Mammary epithelial cell (primary cell): ENCODE measurements around the gene SLC6A11.

Experiments used
- CTCF ChIP-seq, 2 donors: IDR thresholded peaks in 1 of 2; conservative IDR thresholded peaks in 1 of 2; 2 replicates each; pipeline ENCODE4 v1.5.1; 2011 to 2012; ENCODE audit warnings: inconsistent platforms in 2 of 2, low read length in 2 of 2, mild to moderate bottlenecking in 2 of 2, control low read depth in 1 of 2, low read depth in 1 of 2; ENCODE audit not compliant: insufficient read depth in 1 of 2; ENCODE audit errors: extremely low read depth in 1 of 2
- EZH2 ChIP-seq: IDR thresholded peaks from 2 replicates; pipeline ENCODE4 v1.6.1; 2012; ENCODE audit warnings: low read length, inconsistent platforms, borderline replicate concordance

GRCh38 chr3:10952525-10952924 lies 136.5 kb downstream of the SLC6A11 start:
- TF ChIP-seq CTCF (conservative IDR thresholded peaks at IDR 0.05 in 1 of 2, IDR thresholded peaks at IDR 0.05 in 1 of 2; ENCODE audit: extremely low read depth in 1 of 2, insufficient read depth in 1 of 2, low read depth in 1 of 2, low read length in 2 of 2) (no peak), EZH2 (no peak)
